Astrocyte (in vitro differentiated cells and primary cell): ENCODE data around the gene ALDH3B2. TPM values are rescaled to one million over a fixed set of nuclear protein-coding genes. Genes with fewer than 3 reads are reported as not detected.

Experiments
- DNase-seq: peaks from one replicate; pipeline ENCODE4 v3.0.0-alpha.2; 2010; ENCODE audit warnings: low read depth
- FAIRE-seq: peaks from 2 replicates; lab custom pipeline; 2011; peaks lifted over from hg19 to GRCh38; lab: Jason Lieb, UNC
- H2AFZ ChIP-seq: 2 replicates; pipeline ENCODE4 v1.6.0; 2012; ENCODE audit warnings: low read depth, low read length, inconsistent platforms
- H3K27ac ChIP-seq: 2 replicates; pipeline ENCODE4 v1.5.1; 2011; ENCODE audit warnings: low read depth, low read length, inconsistent platforms
- H3K27me3 ChIP-seq: 2 replicates; pipeline ENCODE4 v1.6.0; 2011; ENCODE audit warnings: low read length, inconsistent platforms; ENCODE audit not compliant: insufficient read depth
- H3K36me3 ChIP-seq: 2 replicates; pipeline ENCODE4 v1.5.1; 2011; ENCODE audit warnings: low read length, inconsistent platforms; ENCODE audit not compliant: insufficient read depth
- H3K4me1 ChIP-seq: 2 replicates; pipeline ENCODE4 v1.5.1; 2011; ENCODE audit warnings: low read length, inconsistent platforms; ENCODE audit not compliant: insufficient read depth
- H3K4me2 ChIP-seq: 2 replicates; pipeline ENCODE4 v1.6.0; 2012; ENCODE audit warnings: low read length, inconsistent platforms
- H3K4me3 ChIP-seq: 2 replicates; pipeline ENCODE4 v1.5.1; 2011; ENCODE audit warnings: low read depth, mild to moderate bottlenecking, low read length, inconsistent platforms; ENCODE audit not compliant: insufficient read depth
- H3K79me2 ChIP-seq: 2 replicates; pipeline ENCODE4 v1.6.0; 2012; ENCODE audit warnings: mild to moderate bottlenecking, low read length, inconsistent platforms; ENCODE audit not compliant: insufficient read depth
- H3K9ac ChIP-seq: 2 replicates; pipeline ENCODE4 v1.6.0; 2012; ENCODE audit warnings: mild to moderate bottlenecking, low read length, inconsistent platforms
- H3K9me3 ChIP-seq: 2 replicates; pipeline ENCODE4 v1.5.1; 2012; ENCODE audit warnings: low read depth, mild to moderate bottlenecking, low read length, inconsistent platforms; ENCODE audit not compliant: insufficient read depth
- H4K20me1 ChIP-seq: 2 replicates; pipeline ENCODE4 v1.6.0; 2012; ENCODE audit warnings: low read length, inconsistent platforms; ENCODE audit not compliant: insufficient read depth
- H3K27ac Mint-ChIP-seq: one replicate; pipeline ENCODE4 v1.8.0; 2021; ENCODE audit warnings: mild to moderate bottlenecking, mixed read lengths; ENCODE audit not compliant: unreplicated experiment
- H3K27me3 Mint-ChIP-seq: one replicate; pipeline ENCODE4 v1.8.0; 2021; ENCODE audit warnings: low read depth, mixed read lengths; ENCODE audit not compliant: unreplicated experiment
- H3K36me3 Mint-ChIP-seq: one replicate; pipeline ENCODE4 v1.8.0; 2021; ENCODE audit warnings: low read depth, mixed read lengths; ENCODE audit not compliant: unreplicated experiment
- H3K4me1 Mint-ChIP-seq: one replicate; pipeline ENCODE4 v1.8.0; 2021; ENCODE audit warnings: low read depth, mixed read lengths; ENCODE audit not compliant: unreplicated experiment
- H3K4me3 Mint-ChIP-seq: one replicate; pipeline ENCODE4 v1.8.0; 2021; ENCODE audit warnings: mild to moderate bottlenecking, moderate library complexity, mixed read lengths; ENCODE audit not compliant: unreplicated experiment
- H3K9me3 Mint-ChIP-seq: one replicate; pipeline ENCODE4 v1.8.0; 2021; ENCODE audit warnings: mild to moderate bottlenecking, mixed read lengths; ENCODE audit not compliant: unreplicated experiment
- CTCF ChIP-seq: IDR thresholded peaks from 2 replicates; pipeline ENCODE4 v1.5.1; 2011; ENCODE audit warnings: low read depth, mild to moderate bottlenecking, inconsistent platforms, low read length, moderate library complexity; ENCODE audit not compliant: insufficient read depth
- EZH2 ChIP-seq: IDR thresholded peaks from 2 replicates; pipeline ENCODE4 v1.6.1; 2012; ENCODE audit warnings: mild to moderate bottlenecking, low read length, inconsistent platforms; ENCODE audit not compliant: insufficient read depth
- total RNA-seq: library from RNA; stranded (reverse); gene quantifications from 2 replicates; pipeline ENCODE4 v1.2.1, GENCODE V29; 2021

ALDH3B2 gene
- total RNA-seq, 1 donor from 2014 or later, result not detected

DNA sequence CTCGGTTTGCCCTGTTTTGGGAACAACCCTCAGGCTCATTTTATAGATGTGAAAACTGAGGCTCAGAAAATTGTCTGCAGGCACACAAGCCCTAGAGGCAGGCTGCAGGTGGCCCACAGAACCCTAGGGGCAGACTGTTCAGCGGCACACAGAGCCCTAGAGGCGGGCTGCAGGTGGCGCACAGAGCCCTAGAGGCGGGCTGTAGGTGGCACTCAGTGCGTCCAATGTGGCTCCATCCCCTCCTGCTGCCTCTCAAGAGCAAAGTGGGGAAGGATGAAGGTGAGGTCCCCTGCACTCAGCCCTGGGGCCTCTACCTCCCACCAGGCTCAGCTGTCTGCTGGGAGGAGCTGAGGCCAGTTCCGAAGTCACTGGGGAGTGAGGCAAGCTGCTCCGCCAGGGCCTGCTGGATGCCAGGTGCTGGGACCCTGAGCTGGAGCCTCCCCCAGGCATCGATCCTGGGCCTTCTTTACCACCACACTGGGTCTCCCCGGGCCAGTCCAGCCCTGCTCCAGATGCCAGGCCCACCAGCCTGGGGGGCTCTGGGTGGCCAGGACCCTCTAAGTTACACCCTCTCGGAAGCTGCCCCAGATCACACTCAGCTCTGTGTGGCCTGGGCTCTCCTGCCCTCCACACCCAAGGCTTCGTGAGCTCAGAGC, 26.2 kb downstream of the ALDH3B2 start:
- no peak overlapping the region for H3K4me3 ChIP-seq
- peaks cover 3% of the 10 kb centered on the region for H3K9me3 ChIP-seq
- H3K27ac ChIP-seq, result no peak overlapping the region
- H3K36me3 ChIP-seq, result no peaks in the 10 kb centered on the region
- DNase-seq, result no peak
- H3K27me3 Mint-ChIP-seq, result peaks cover 15% of the 10 kb centered on the region
- peaks cover 2% of the 10 kb centered on the region for H3K9me3 Mint-ChIP-seq
- H3K4me1 ChIP-seq, result no peaks in the 10 kb centered on the region
- no peaks in the 10 kb centered on the region for H4K20me1 ChIP-seq
- no peak for FAIRE-seq
- no peaks in the 10 kb centered on the region for H3K79me2 ChIP-seq
- no peak overlapping the region for H3K27ac Mint-ChIP-seq
- H3K4me1 Mint-ChIP-seq, result no peaks in the 10 kb centered on the region
- no peak for TF ChIP-seq CTCF
- TF ChIP-seq EZH2, result no peak
- no peak overlapping the region for H3K9ac ChIP-seq
- H3K4me2 ChIP-seq, result no peak overlapping the region
- H3K27me3 ChIP-seq, result peaks cover 2% of the 10 kb centered on the region
- H3K4me3 Mint-ChIP-seq, result no peak overlapping the region
- H3K36me3 Mint-ChIP-seq, result no peaks in the 10 kb centered on the region
- no peak overlapping the region for H2AFZ ChIP-seq

DNA sequence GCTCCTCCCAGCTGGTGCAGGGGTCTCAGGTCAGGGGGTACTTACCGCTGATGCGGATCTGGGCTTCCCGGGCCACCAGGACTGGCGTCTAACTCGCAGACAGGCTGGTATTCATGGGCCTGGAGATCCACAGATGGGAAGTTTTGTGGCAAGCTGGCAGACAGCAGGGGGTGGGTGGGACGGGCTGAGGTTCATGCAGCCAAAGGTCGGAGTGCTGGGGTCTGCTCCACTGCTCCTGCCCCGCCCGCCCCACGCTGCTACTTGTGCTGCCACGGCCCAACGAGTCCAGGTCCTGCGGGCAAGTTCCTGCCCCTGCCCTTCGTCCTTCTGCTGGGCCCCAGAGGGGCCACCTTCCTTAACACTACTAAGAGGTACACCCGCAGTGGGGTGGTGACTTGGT, 27.0 kb downstream of the ALDH3B2 start:
- peaks cover 2% of the 10 kb centered on the region for H3K27me3 ChIP-seq
- no peaks in the 10 kb centered on the region for H4K20me1 ChIP-seq
- Mint-ChIP-seq H3K27me3 (peaks cover 15% of the 10 kb centered on the region), H3K4me1 (no peaks in the 10 kb centered on the region), H3K27ac (no peak overlapping the region), H3K4me3 (no peak overlapping the region), H3K36me3 (no peaks in the 10 kb centered on the region), H3K9me3 (peaks cover 6% of the 10 kb centered on the region)
- H3K4me2 ChIP-seq, result no peak overlapping the region
- DNase-seq (no peak), FAIRE-seq (no peak)
- no peak for TF ChIP-seq EZH2
- TF ChIP-seq CTCF, result no peak
- no peak overlapping the region for H3K9ac ChIP-seq
- H2AFZ ChIP-seq, result no peak overlapping the region
- no peaks in the 10 kb centered on the region for H3K36me3 ChIP-seq
- no peak overlapping the region for H3K27ac ChIP-seq
- H3K4me1 ChIP-seq, result no peaks in the 10 kb centered on the region
- H3K79me2 ChIP-seq, result no peaks in the 10 kb centered on the region
- peaks cover 3% of the 10 kb centered on the region for H3K9me3 ChIP-seq
- no peak overlapping the region for H3K4me3 ChIP-seq

- no peak overlapping the region for H3K4me2 ChIP-seq
- no peaks in the 10 kb centered on the region for H3K27me3 ChIP-seq
- no peak overlapping the region for H3K4me3 Mint-ChIP-seq
- TF ChIP-seq EZH2 (no peak), CTCF (no peak)
- DNase-seq, result no peak
- peaks cover 6% of the 10 kb centered on the region for H3K9me3 Mint-ChIP-seq
- no peaks in the 10 kb centered on the region for H3K79me2 ChIP-seq
- H3K27ac Mint-ChIP-seq, result no peak overlapping the region
- H3K9ac ChIP-seq, result no peak overlapping the region
- no peaks in the 10 kb centered on the region for H4K20me1 ChIP-seq
- no peak overlapping the region for H3K4me3 ChIP-seq
- no peak overlapping the region for H2AFZ ChIP-seq
- H3K27me3 Mint-ChIP-seq, result peaks cover 22% of the 10 kb centered on the region
- FAIRE-seq, result no peak
- H3K4me1 ChIP-seq, result no peaks in the 10 kb centered on the region
- H3K4me1 Mint-ChIP-seq, result no peaks in the 10 kb centered on the region
- H3K9me3 ChIP-seq, result peaks cover 3% of the 10 kb centered on the region
- no peak overlapping the region for H3K27ac ChIP-seq
- H3K36me3 ChIP-seq, result no peaks in the 10 kb centered on the region
- no peaks in the 10 kb centered on the region for H3K36me3 Mint-ChIP-seq
Measured at GRCh38 chr11:67646535-67647336, 27.7 kb downstream of the ALDH3B2 start.
